Fibroblast of gingiva (primary cell): ENCODE measurements around the gene SHROOM4.

ENCODE experiments used
- DNase-seq: peaks from one replicate; pipeline ENCODE4 v3.0.0-alpha.2; 2011; ENCODE audit warnings: low read depth

Gene SHROOM4

DNA sequence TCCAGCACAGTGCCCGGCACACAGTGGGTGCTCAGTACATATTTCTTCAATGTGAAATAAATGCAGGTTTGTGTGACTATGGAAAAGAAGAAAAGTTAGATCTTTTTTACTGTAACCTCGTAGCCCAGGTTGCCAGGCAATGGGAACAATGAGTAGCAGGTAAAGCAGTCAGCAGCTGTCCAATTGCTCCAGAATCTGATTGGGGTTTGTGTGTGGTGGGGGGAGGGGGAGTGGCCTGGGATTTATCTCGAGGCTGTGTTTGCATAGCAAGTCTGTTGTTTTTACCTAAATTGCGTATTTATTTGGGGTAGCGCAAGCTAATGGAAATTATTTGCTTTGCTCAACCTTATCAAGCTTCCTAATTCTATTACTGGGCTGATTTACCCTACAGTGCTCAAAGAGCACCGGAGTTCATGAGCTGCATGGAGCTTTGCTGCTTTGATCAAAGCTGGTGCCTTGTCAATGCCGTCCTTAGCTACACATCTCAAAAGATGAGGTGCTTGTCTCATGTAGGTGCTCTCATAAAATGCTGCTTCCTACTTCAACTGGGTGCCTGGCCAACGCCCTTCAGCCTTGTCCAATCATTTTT is 198.3 kb downstream of the SHROOM4 start:
- DNase-seq = no peak

DNA sequence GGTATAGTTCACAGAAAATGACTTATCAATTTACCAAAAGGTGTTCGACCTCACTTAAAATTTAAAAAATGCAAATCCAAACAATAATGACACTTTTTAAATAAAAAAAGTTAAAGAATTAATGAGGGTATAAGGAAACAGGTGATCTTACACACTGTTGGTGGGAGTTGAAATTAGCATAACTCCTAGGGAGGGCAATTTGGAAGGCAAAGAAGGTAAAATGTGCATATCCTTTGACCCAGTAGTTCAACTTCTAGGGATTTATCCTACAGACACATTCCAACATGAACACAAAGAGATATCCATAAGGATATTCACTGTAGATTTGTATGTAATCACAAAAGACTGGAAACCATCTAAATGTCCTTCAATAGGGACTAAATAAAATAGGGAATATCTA is 199.5 kb downstream of the SHROOM4 start:
- DNase-seq = no peak

GRCh38 chrX:50613846-50614245 is 200.1 kb downstream of the SHROOM4 start:
- DNase-seq = no peak

DNA sequence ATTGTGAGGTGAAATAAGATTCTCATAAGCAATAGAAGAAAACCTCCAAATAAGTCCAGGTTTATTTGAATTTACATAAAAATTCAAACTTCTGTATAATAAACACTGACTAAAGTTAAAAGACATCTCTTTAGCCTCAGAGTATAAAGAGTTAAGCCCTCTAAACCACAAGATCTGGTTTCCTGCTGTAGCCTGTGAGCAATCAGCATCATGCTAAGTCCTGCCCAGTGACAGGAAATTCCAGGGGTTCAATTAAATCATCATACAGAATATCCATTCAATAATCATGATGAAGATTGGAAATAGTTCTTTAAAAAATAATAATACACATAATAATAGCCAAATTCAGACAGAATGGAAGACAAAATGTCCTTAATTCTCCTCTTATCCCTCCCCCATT is 204.2 kb downstream of the SHROOM4 start:
- DNase-seq = no peak

GRCh38 chrX:50606300-50606950 is 207.6 kb downstream of the SHROOM4 start:
- DNase-seq = no peak

- no peak for DNase-seq
Observed at GRCh38 chrX:50596056-50596455, 217.9 kb downstream of the SHROOM4 start.

GRCh38 chrX:50594788-50595187 is 219.2 kb downstream of the SHROOM4 start:
- DNase-seq = no peak

- DNase-seq = no peak
Observed at GRCh38 chrX:50586980-50587379, 227.0 kb downstream of the SHROOM4 start.

- DNase-seq = no peak
Observed at GRCh38 chrX:50586407-50586806, 227.6 kb downstream of the SHROOM4 start.

DNA sequence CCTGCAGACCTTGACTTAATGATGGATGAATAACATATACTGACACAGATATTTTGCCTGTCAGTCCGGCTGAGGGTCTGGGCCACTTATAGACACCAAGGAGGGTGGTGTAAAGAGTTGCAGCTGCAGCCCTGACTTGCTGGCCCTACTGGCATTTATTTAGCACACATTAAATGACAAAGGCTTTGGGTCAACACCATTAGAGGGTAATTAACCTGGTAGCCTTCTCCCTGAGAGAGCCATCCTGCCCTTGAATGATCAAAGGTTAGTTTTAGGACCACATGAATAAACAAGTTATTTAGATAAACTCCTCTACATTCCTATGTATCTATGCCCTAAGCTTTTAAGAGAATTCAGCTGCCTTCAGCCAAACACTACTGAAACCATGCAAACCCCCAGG is 232.6 kb downstream of the SHROOM4 start:
- DNase-seq = no peak

DNA sequence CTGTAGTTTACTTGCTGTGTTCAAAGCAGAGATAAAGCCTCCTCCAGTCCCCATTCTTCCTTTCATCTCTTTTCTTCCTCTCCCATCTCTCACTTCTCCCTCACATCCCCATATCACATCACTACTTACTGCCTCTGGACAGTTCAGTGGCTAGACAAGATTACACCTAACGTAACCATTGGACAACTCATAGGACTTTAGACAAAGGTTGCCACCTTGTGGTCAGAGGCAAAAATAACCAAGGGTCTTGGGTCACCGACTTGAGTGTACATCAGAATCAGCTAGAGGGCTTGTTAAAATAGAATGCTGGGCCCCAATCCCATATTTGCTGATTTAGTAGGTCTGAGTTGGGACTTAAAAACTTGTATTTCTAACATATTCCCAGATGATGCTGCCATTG is 234.0 kb downstream of the SHROOM4 start:
- peak; percentile 19 for DNase-seq

GRCh38 chrX:50577326-50577725 is 236.7 kb downstream of the SHROOM4 start:
- no peak for DNase-seq

DNA sequence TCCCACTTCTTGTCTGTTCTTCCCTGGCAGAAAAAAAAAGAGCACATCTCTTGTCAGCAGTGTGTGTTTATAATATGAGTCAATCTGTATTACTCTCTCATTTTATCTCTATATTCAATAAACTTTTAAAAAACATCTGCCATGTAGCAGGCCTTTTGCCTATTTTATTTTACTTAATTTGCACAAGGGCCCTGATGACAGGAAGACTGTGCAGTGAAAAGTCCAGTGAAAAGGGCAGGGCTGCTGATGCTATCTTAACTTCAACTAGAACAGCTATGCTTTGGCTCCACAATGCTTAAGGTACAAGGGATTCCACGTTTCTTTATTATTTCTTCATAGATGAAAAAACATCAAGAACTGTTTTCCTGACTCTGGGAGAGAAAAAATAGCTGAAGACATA is 246.4 kb downstream of the SHROOM4 start:
- no peak for DNase-seq

- DNase-seq = no peak
Observed at GRCh38 chrX:50565718-50566117, 248.3 kb downstream of the SHROOM4 start.
